Fibroblast of pulmonary artery (primary cell): ENCODE results near the gene TMEM247.

Experiments
- DNase-seq: peaks from one replicate; pipeline ENCODE4 v3.0.0-alpha.2; 2010; ENCODE audit warnings: low read depth
- H3K4me3 ChIP-seq: replicated peaks from 2 replicates; pipeline ENCODE4 v1.5.1; 2011; ENCODE audit warnings: low read depth, mild to moderate bottlenecking, control low read depth, low read length, moderate library complexity
- TF ChIP-seq, protein P1 (sequence below): IDR thresholded peaks from 2 replicates; pipeline ENCODE4 v1.5.1; 2011; ENCODE audit warnings: mild to moderate bottlenecking, control low read depth, low read length, inconsistent platforms; ENCODE audit errors: missing control alignments

TMEM247 gene

DNA sequence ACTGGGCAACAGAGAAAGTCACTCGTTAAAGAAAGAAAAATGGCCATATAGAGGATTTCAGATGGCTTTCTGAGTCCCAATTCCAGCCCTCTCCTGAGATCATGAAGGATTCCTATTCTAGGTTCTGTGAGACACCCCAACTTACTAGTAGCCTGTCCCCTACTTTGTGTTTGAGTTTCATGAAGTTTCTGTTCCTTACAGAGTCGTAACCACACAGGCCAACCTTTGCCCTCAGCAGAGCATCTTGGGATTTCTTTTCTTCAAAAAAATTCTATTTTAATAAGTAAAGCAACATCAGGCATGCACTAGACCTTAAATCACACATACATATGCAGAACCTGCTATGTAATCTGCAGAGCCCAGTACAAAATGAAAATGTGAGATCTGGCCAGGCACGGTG lies 30.4 kb downstream of the TMEM247 start:
- TF ChIP-seq, protein P1, sequence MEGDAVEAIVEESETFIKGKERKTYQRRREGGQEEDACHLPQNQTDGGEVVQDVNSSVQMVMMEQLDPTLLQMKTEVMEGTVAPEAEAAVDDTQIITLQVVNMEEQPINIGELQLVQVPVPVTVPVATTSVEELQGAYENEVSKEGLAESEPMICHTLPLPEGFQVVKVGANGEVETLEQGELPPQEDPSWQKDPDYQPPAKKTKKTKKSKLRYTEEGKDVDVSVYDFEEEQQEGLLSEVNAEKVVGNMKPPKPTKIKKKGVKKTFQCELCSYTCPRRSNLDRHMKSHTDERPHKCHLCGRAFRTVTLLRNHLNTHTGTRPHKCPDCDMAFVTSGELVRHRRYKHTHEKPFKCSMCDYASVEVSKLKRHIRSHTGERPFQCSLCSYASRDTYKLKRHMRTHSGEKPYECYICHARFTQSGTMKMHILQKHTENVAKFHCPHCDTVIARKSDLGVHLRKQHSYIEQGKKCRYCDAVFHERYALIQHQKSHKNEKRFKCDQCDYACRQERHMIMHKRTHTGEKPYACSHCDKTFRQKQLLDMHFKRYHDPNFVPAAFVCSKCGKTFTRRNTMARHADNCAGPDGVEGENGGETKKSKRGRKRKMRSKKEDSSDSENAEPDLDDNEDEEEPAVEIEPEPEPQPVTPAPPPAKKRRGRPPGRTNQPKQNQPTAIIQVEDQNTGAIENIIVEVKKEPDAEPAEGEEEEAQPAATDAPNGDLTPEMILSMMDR = no peak
- DNase-seq = no peak
- H3K4me3 ChIP-seq = no peak overlapping the region

- no peak overlapping the region for H3K4me3 ChIP-seq
- DNase-seq = no peak
- TF ChIP-seq, protein P1 = no peak
Observed at GRCh38 chr2:46510598-46511177, 31.3 kb downstream of the TMEM247 start.

DNA sequence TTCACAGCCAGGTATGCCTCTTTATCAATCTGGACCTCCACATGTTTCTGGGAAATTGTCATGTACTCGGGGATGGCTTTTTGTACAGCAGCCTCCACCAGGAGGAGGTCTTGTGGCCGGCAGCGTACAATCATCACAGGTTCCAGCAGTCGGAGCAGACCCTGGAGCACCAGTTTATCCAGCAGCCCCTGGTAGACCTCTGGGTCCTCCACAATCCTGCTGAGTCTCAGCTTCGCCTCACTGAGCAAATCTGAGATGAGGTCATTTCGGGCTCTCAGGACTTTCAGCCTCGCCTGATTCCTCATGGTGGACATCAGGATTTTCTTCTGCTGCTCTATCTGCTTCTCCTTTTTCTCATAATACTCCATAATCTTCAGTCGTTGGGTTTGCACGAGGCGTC lies 32.8 kb downstream of the TMEM247 start:
- no peak overlapping the region for H3K4me3 ChIP-seq
- TF ChIP-seq, protein P1 = no peak
- DNase-seq = no peak

- no peak overlapping the region for H3K4me3 ChIP-seq
- TF ChIP-seq, protein P1 = no peak
- DNase-seq = no peak
Observed at GRCh38 chr2:46514738-46515137, 35.4 kb downstream of the TMEM247 start.

GRCh38 chr2:46517485-46517884 lies 38.1 kb downstream of the TMEM247 start:
- no peak for DNase-seq
- TF ChIP-seq, protein P1 = no peak
- H3K4me3 ChIP-seq = no peak overlapping the region

GRCh38 chr2:46518861-46519260 lies 39.5 kb downstream of the TMEM247 start:
- no peak for DNase-seq
- H3K4me3 ChIP-seq = no peak overlapping the region
- TF ChIP-seq, protein P1 = no peak

GRCh38 chr2:46519265-46519664 lies 39.9 kb downstream of the TMEM247 start:
- no peak for DNase-seq
- no peak overlapping the region for H3K4me3 ChIP-seq
- TF ChIP-seq, protein P1 = no peak
